ENCODE results near the gene RFXAP. TPM values are rescaled to one million over a fixed set of nuclear protein-coding genes. Genes with fewer than 3 reads are reported as not detected.

RFXAP gene
- total RNA-seq, 1 experiment from 2014 or later: 4.4 TPM

GRCh38 chr13:36875961-36876360 lies 56.9 kb downstream of the RFXAP start:
- RAD21 ChIA-PET (ENCODE audit: low non-redundant PET in 1 of 2, low total read pairs in 2 of 2, uncharacterized antibody in 2 of 2, unreplicated experiment in 2 of 2): no interaction called here
- TF ChIP-seq TCF7L2 (IDR thresholded peaks at IDR 0.05; ENCODE audit: borderline replicate concordance, extremely low read depth, insufficient read depth, insufficient read length): no peak
- TF ChIP-seq RAD21 (IDR thresholded peaks at IDR 0.05; ENCODE audit: low read depth): no peak
- no peak for TF ChIP-seq EZH2phosphoT487 (IDR thresholded peaks at IDR 0.05; ENCODE audit: borderline replicate concordance)
- no peak for TF ChIP-seq EGR1 (IDR thresholded peaks at IDR 0.05; ENCODE audit: low read depth)
- no peak for TF ChIP-seq POLR2A (IDR thresholded peaks at IDR 0.05; ENCODE audit: borderline replicate concordance, extremely low read depth, insufficient read depth, insufficient read length)
- TF ChIP-seq MAX (IDR thresholded peaks at IDR 0.05): no peak
- no peak for TF ChIP-seq ZNF274 (IDR thresholded peaks at IDR 0.05; ENCODE audit: low read depth, low read length)
- no peak for TF ChIP-seq JUND (IDR thresholded peaks at IDR 0.05)
- no peak for TF ChIP-seq CTCF (IDR thresholded peaks at IDR 0.05 in 2 of 3, conservative IDR thresholded peaks at IDR 0.05 in 1 of 3; ENCODE audit: borderline replicate concordance in 1 of 3, insufficient read depth in 1 of 3, low read depth in 2 of 3, low read length in 2 of 3)
- no peak for TF ChIP-seq SIN3A (IDR thresholded peaks at IDR 0.05; ENCODE audit: low read depth)
- TF ChIP-seq ATF3 (IDR thresholded peaks at IDR 0.05): no peak
- TF ChIP-seq CBX3 (IDR thresholded peaks at IDR 0.05; ENCODE audit: low read depth): no peak
- TF ChIP-seq ZFX (IDR thresholded peaks at IDR 0.05): no peak
- Histone ChIP-seq H3K36me3 (ENCODE audit: control insufficient read depth in 1 of 2, insufficient read depth in 2 of 2, low read length in 2 of 2) (no peaks in the 10 kb centered on the region), H3K4me3 (replicated peaks in 1 of 2; ENCODE audit: low read depth in 1 of 2, low read length in 2 of 2) (no peak overlapping the region), H3K9ac (ENCODE audit: low read length) (no peak overlapping the region), H4K20me1 (ENCODE audit: insufficient read depth) (no peaks in the 10 kb centered on the region), H2AFZ (ENCODE audit: low read depth, low read length, poor library complexity, severe bottlenecking) (no peak overlapping the region), H3K9me2 (ENCODE audit: insufficient read depth) (no peaks in the 10 kb centered on the region), H3K79me2 (ENCODE audit: insufficient read depth, low read length) (no peaks in the 10 kb centered on the region), H3K27me3 (ENCODE audit: insufficient read depth, low read length) (no peaks in the 10 kb centered on the region), H3K27ac (ENCODE audit: low read depth, low read length) (no peak overlapping the region), H3K4me2 (ENCODE audit: low read length) (no peak overlapping the region), H3K4me1 (ENCODE audit: control insufficient read depth in 1 of 2, insufficient read depth in 2 of 2, low read length in 2 of 2) (0 out of 4 replicates have a peak, but pooled peaks cover 0 to 3% of the 10 kb centered on the region in 2 experiments), H3K9me3 (ENCODE audit: control insufficient read depth in 1 of 2, insufficient read depth in 1 of 2, low read depth in 1 of 2, low read length in 2 of 2) (no peaks in the 10 kb centered on the region)
- no TSS peak for BruUV-seq (replicated peaks)
- CTCF ChIA-PET: no interaction called here
- no peak for DNase-seq (ENCODE audit: low read depth, low spot score)
- POLR2A ChIA-PET: no interaction called here
- ATAC-seq: no peak
- intact Hi-C loops (cut with micrococcal nuclease): no loop called here

Other genes starting within 250 kb of the RFXAP start
- not detected for gene SERTM1, start 145.2 kb upstream of the RFXAP start, total RNA-seq (2021; ENCODE audit: unreplicated experiment)
- gene SMAD9, start 101.0 kb downstream of the RFXAP start, total RNA-seq (2021; ENCODE audit: unreplicated experiment): 4.3 TPM
- gene ALG5, start 180.1 kb downstream of the RFXAP start, total RNA-seq (2021; ENCODE audit: unreplicated experiment): 32.2 TPM
- gene EXOSC8, start 181.6 kb downstream of the RFXAP start, total RNA-seq (2021; ENCODE audit: unreplicated experiment): 84.5 TPM
- 42.9 TPM for gene SUPT20H, start 240.5 kb downstream of the RFXAP start, total RNA-seq (2021; ENCODE audit: unreplicated experiment)

All from HCT116 (cell line).